GM19468 (cell line): ENCODE data around the gene GMEB1.
"Not testable (repeated sequence)": the region's sequence is repeated elsewhere in the genome, so short reads cannot be mapped to it uniquely, and the experiment has no call there.

Experiments
- ATAC-seq: cut with Tn5 transposase; IDR thresholded peaks from one replicate; pipeline ENCODE4 v1.9.1; 2021; ENCODE audit warnings: mild to moderate bottlenecking, moderate library complexity, moderate number of reproducible peaks; ENCODE audit not compliant: unreplicated experiment; ENCODE audit errors: extremely low read depth

The GMEB1 gene

DNA sequence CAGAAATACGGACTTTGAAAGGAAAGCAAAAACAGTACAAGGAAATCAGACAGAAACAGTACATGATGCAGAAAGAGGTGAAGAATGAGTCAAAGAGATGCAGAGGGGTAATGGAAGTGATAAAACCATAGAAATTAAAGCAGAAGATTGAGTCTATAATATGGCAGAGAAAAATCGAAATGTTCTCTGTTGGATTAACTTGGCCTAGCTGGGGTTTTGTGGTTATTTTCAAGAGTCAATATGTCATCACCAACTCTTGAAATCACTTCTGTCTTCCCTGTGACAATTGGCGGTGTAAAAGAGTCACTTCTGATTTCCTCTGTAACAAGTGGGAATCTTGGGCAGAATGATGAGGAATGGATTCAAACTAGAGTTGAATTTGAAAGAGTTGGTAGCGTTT lies 75.6 kb downstream of the GMEB1 start:
- ATAC-seq = no peak

DNA sequence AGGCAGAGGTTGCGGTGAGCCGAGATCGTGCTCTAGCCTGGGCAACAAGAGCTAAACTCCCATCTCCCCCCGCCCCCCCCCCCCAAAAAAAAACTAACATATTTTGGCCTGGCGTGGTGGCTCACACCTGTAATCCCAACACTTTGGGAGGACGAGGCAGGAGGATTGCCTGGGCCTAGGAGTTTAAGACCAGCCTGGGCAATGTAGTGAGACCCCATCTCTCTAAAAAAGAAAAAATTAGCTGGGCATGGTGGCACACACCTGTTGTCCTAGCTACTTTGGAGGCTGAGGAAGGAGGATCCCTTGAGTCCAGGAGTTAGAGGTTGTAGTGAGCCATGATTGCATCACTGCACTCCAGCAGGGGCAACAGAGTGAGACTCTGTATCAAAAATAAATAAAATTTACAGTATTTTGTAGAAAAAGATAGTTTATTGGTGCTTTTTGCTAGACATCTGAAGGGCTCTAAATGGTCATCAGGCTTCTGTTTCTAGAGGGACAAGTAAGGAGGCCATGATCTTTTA lies 77.1 kb downstream of the GMEB1 start:
- no peak for ATAC-seq

DNA sequence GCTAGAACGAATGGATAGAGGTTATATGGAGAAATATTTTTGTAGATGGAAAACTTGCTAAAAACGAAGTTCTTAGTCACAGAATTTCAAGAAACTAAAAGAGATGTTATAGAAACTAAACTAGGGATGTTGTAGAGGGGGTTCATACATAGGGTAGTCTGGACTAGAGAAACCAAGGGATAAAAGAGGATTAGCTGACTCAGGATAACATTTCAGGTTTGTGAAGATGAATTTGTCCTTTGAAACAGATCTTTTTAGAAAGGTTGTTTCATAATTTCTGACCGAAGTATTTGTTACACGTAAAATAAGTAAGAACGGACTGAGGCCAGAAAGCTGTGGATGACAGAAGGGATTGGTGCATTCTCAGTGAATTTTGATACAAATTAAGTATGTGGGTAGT lies 81.7 kb downstream of the GMEB1 start:
- no peak for ATAC-seq

- not testable (repeated sequence) for ATAC-seq
Measured at GRCh38 chr1:28750771-28751294, 82.2 kb downstream of the GMEB1 start.

- no peak for ATAC-seq
Measured at GRCh38 chr1:28751315-28752060, 82.9 kb downstream of the GMEB1 start.

- no peak for ATAC-seq
Measured at GRCh38 chr1:28755701-28756100, 87.1 kb downstream of the GMEB1 start.

GRCh38 chr1:28756846-28757245 lies 88.3 kb downstream of the GMEB1 start:
- ATAC-seq = no peak

DNA sequence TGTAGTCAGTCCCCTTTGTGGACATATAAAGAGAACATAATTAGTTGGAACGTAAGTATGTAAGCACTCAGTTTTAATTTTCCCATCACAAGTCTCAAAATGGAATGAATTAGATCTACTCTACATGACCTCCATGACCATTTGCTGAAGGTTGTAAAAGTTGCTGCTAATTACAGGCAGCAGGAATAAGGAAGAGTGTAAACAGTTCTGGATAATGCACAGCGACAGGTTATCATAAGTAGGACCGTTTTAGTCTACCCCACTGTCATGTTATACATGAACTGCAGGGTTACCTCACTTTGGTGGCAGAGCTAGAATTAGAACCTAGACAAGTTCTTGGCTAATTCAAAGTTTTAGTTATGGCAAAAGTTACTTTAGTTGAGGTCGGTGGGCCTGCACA lies 89.8 kb downstream of the GMEB1 start:
- no peak for ATAC-seq

DNA sequence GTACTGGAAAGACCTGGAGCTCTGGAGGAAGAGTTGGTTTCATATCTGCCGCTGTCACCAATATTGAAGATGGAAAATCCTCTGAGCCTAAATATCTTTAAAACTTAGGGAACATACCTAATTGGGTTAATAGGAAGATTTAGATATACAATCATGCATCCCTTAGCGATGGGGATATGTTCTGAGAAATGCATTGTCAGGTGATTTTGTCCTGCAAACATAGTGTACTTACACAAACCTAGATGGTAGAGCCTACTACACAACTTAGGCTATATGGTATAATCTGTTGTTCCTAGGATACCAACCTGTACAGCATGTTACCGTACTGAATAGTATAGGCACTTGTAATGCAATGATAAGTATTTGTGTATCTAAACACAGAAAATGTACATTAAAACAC lies 90.7 kb downstream of the GMEB1 start:
- no peak for ATAC-seq

GRCh38 chr1:28761189-28761588 lies 92.6 kb downstream of the GMEB1 start:
- ATAC-seq = no peak

DNA sequence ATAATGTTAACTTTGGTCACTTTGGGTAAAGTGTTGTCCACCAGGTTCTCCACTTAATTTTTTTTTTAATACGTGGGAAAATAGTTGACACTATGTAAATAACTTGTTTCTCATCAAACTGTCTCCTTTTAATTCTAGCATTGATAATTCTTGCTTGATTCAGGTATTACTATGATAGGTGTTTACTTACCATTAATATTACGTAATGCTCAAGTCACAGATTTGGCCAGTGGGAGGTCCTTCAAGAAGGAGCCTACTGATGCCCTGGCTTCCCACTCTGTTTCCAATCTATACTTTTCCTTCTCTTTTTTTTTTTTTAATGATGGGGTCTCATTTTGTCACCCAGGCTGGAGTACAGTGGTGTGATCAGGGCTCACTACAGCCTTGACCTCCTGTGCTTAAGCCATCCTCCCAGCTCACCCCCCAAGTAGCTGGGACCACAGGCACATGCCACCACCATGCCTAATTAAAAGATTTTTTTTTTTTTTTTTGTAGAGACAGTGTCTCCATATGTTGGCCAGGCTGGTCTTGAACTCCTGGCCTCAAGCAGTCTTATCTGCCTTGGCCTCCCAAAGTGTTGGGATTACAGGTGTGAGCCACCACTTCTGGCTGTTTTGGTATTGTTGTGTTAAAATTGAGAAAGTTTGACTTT lies 98.1 kb downstream of the GMEB1 start:
- ATAC-seq = no peak
